Measurements from ENCODE around the gene SPEM2. TPM values are rescaled to one million over a fixed set of nuclear protein-coding genes. Genes with fewer than 3 reads are reported as not detected.

The SPEM2 gene
- total and polyA plus RNA-seq, 4 donors, result not detected

GRCh38 chr17:7465597-7466275 lies 40.3 kb downstream of the SPEM2 start:
- 95% methylated on average over 33 of the region's 33 CpGs for WGBS
- H3K36me3 ChIP-seq (ENCODE audit: control insufficient read depth in 4 of 4, insufficient read depth in 3 of 4, low read depth in 1 of 4, low read length in 3 of 4), result peaks cover 0 to 12% (median 3%) of the 10 kb centered on the region in 4 donors
- no peak for DNase-seq (ENCODE audit: low spot score)
- peaks cover 0 to 20% (median 11%) of the 10 kb centered on the region in 4 donors for H3K4me1 ChIP-seq (ENCODE audit: control insufficient read depth in 4 of 4, insufficient read depth in 4 of 4, low read length in 3 of 4)
- H3K27me3 ChIP-seq (ENCODE audit: control insufficient read depth in 4 of 4, insufficient read depth in 4 of 4, low read length in 3 of 4), result no peaks in the 10 kb centered on the region
- H3K4me3 ChIP-seq (ENCODE audit: low read depth in 1 of 3, low read length in 3 of 3), result no peak overlapping the region
- H3K27ac ChIP-seq (ENCODE audit: low read depth in 1 of 2, low read length in 2 of 2), result no peak overlapping the region
- no peak for TF ChIP-seq ZBTB33 (IDR thresholded peaks at IDR 0.05)
- TF ChIP-seq, protein P1, sequence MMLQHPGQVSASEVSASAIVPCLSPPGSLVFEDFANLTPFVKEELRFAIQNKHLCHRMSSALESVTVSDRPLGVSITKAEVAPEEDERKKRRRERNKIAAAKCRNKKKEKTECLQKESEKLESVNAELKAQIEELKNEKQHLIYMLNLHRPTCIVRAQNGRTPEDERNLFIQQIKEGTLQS (IDR thresholded peaks at IDR 0.05), result no peak
- no peak for TF ChIP-seq HNF4G (IDR thresholded peaks at IDR 0.05)
- no peak for TF ChIP-seq JUND (IDR thresholded peaks at IDR 0.05)
- TF ChIP-seq HNF4A (conservative IDR thresholded peaks at IDR 0.05), result no peak
- no peak for TF ChIP-seq RXRA (IDR thresholded peaks at IDR 0.05)
- no peak for TF ChIP-seq RAD21 (IDR thresholded peaks at IDR 0.05)
- TF ChIP-seq FOXA1 (IDR thresholded peaks at IDR 0.05), result no peak
- H3K9ac ChIP-seq (ENCODE audit: low read depth in 1 of 2, low read length in 2 of 2), result no peak overlapping the region
- no peaks in the 10 kb centered on the region for H3K9me3 ChIP-seq (ENCODE audit: control insufficient read depth in 4 of 4, low read length in 3 of 4)

DNA sequence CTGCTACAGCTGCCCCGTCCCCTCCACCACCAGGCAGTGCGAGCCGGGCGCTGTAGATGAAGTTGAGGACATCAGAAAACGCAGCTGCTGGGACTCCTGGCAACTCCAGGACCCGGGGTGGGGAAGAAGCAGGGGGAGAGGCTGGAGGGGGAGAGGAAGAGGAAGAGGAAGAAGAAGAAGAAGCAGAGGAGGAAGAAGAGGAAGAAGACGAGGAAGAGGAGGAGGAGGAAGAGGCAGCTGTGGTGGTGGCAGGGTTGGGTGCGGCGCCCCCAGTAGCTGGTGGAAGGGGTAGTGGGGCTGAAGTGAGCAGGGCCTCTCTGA lies 40.9 kb downstream of the SPEM2 start:
- Histone ChIP-seq H3K27me3 (ENCODE audit: control insufficient read depth in 4 of 4, insufficient read depth in 4 of 4, low read length in 3 of 4) (no peaks in the 10 kb centered on the region), H3K27ac (ENCODE audit: low read depth in 1 of 2, low read length in 2 of 2) (peak overlapping the region; percentile 55 to 70), H3K9me3 (ENCODE audit: control insufficient read depth in 4 of 4, low read length in 3 of 4) (no peaks in the 10 kb centered on the region), H3K4me3 (ENCODE audit: low read depth in 1 of 3, low read length in 3 of 3) (no peak overlapping the region), H3K9ac (ENCODE audit: low read depth in 1 of 2, low read length in 2 of 2) (no peak overlapping the region), H3K4me1 (ENCODE audit: control insufficient read depth in 4 of 4, insufficient read depth in 4 of 4, low read length in 3 of 4) (peaks cover 0 to 20% (median 12%) of the 10 kb centered on the region in 4 donors), H3K36me3 (ENCODE audit: control insufficient read depth in 4 of 4, insufficient read depth in 3 of 4, low read depth in 1 of 4, low read length in 3 of 4) (peaks cover 0 to 12% (median 3%) of the 10 kb centered on the region in 4 donors)
- no peak for DNase-seq (ENCODE audit: low spot score)
- TF ChIP-seq, protein P1 (IDR thresholded peaks at IDR 0.05), result no peak
- no peak for TF ChIP-seq HNF4G (IDR thresholded peaks at IDR 0.05)
- WGBS, result 86% methylated on average over 9 of the region's 9 CpGs

GRCh38 chr17:7466639-7467341 lies 41.4 kb downstream of the SPEM2 start:
- TF ChIP-seq RXRA (IDR thresholded peaks at IDR 0.05) (peak; percentile 23 to 74), YY1 (IDR thresholded peaks at IDR 0.05) (peak; percentile 92), HNF4A (conservative IDR thresholded peaks at IDR 0.05) (peak in 1 of 2 donors; percentile 29), NR2F2 (IDR thresholded peaks at IDR 0.05) (peak; percentile 100), FOXA1 (IDR thresholded peaks at IDR 0.05) (no peak), ZBTB33 (IDR thresholded peaks at IDR 0.05) (no peak), HNF4G (IDR thresholded peaks at IDR 0.05) (no peak), JUND (IDR thresholded peaks at IDR 0.05) (no peak), EGR1 (IDR thresholded peaks at IDR 0.05; ENCODE audit: low read depth in 2 of 2) (no peak), GABPA (IDR thresholded peaks at IDR 0.05 in 1 of 2, conservative IDR thresholded peaks at IDR 0.05 in 1 of 2) (no peak)
- TF ChIP-seq, protein P2, sequence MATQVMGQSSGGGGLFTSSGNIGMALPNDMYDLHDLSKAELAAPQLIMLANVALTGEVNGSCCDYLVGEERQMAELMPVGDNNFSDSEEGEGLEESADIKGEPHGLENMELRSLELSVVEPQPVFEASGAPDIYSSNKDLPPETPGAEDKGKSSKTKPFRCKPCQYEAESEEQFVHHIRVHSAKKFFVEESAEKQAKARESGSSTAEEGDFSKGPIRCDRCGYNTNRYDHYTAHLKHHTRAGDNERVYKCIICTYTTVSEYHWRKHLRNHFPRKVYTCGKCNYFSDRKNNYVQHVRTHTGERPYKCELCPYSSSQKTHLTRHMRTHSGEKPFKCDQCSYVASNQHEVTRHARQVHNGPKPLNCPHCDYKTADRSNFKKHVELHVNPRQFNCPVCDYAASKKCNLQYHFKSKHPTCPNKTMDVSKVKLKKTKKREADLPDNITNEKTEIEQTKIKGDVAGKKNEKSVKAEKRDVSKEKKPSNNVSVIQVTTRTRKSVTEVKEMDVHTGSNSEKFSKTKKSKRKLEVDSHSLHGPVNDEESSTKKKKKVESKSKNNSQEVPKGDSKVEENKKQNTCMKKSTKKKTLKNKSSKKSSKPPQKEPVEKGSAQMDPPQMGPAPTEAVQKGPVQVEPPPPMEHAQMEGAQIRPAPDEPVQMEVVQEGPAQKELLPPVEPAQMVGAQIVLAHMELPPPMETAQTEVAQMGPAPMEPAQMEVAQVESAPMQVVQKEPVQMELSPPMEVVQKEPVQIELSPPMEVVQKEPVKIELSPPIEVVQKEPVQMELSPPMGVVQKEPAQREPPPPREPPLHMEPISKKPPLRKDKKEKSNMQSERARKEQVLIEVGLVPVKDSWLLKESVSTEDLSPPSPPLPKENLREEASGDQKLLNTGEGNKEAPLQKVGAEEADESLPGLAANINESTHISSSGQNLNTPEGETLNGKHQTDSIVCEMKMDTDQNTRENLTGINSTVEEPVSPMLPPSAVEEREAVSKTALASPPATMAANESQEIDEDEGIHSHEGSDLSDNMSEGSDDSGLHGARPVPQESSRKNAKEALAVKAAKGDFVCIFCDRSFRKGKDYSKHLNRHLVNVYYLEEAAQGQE (IDR thresholded peaks at IDR 0.05), result no peak
- TF ChIP-seq, protein P3, sequence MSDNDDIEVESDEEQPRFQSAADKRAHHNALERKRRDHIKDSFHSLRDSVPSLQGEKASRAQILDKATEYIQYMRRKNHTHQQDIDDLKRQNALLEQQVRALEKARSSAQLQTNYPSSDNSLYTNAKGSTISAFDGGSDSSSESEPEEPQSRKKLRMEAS (IDR thresholded peaks at IDR 0.05), result no peak
- Histone ChIP-seq H3K9ac (ENCODE audit: low read depth in 1 of 2, low read length in 2 of 2) (no peak overlapping the region), H3K36me3 (ENCODE audit: control insufficient read depth in 4 of 4, insufficient read depth in 3 of 4, low read depth in 1 of 4, low read length in 3 of 4) (peaks cover 0 to 12% (median 3%) of the 10 kb centered on the region in 4 donors)

More at GRCh38 chr17:7466639-7467341, 41.4 kb downstream of the SPEM2 start:
- no peaks in the 10 kb centered on the region for H3K27me3 ChIP-seq (ENCODE audit: control insufficient read depth in 4 of 4, insufficient read depth in 4 of 4, low read length in 3 of 4)
- H3K27ac ChIP-seq (ENCODE audit: low read depth in 1 of 2, low read length in 2 of 2), result peak overlapping the region; percentile 55 to 70
- H3K4me3 ChIP-seq (ENCODE audit: low read depth in 1 of 3, low read length in 3 of 3), result no peak overlapping the region
- WGBS, result 87% methylated on average over 16 of the region's 16 CpGs
- H3K4me1 ChIP-seq (ENCODE audit: control insufficient read depth in 4 of 4, insufficient read depth in 4 of 4, low read length in 3 of 4), result peaks cover 0 to 20% (median 12%) of the 10 kb centered on the region in 4 donors
- DNase-seq (ENCODE audit: low spot score), result peak; percentile 55
- no peaks in the 10 kb centered on the region for H3K9me3 ChIP-seq (ENCODE audit: control insufficient read depth in 4 of 4, low read length in 3 of 4)
